ENCODE results near the gene OTOS. TPM values are rescaled to one million over a fixed set of nuclear protein-coding genes. Genes with fewer than 3 reads are reported as not detected.

The OTOS gene
- total and polyA plus RNA-seq, 4 donors = not detected

- Histone ChIP-seq H3K4me1 (ENCODE audit: control insufficient read depth in 5 of 5, insufficient read depth in 5 of 5, low read length in 5 of 5) (peaks cover 0 to 6% (median 0%) of the 10 kb centered on the region in 5 donors), H3K27ac (ENCODE audit: low read depth in 1 of 2, low read length in 1 of 2) (no peak overlapping the region), H3K9ac (ENCODE audit: insufficient read depth in 1 of 2, low read length in 2 of 2) (no peak overlapping the region), H3K9me3 (ENCODE audit: control insufficient read depth in 4 of 4, insufficient read depth in 3 of 4, low read length in 3 of 4) (no peaks in the 10 kb centered on the region), H3K27me3 (ENCODE audit: control insufficient read depth in 3 of 3, insufficient read depth in 3 of 3, low read length in 2 of 3) (no peaks in the 10 kb centered on the region), H3K4me3 (no peak overlapping the region), H3K36me3 (ENCODE audit: control insufficient read depth in 4 of 4, insufficient read depth in 4 of 4, low read length in 4 of 4) (no peaks in the 10 kb centered on the region)
- ATAC-seq (ENCODE audit: insufficient read depth, low FRiP score) (no peak), DNase-seq (no peak)
- TF ChIP-seq CTCF (IDR thresholded peaks at IDR 0.05; ENCODE audit: control extremely low read depth, extremely low read depth) = no peak
- 86 to 87% methylated on average over 16 of the region's 16 CpGs for WGBS, 2 donors
These were observed 1.9 kb upstream of the OTOS start for GRCh38 chr2:240142256-240142775.

- ATAC-seq (ENCODE audit: insufficient read depth, low FRiP score) (no peak), DNase-seq (no peak)
- Histone ChIP-seq H3K36me3 (ENCODE audit: control insufficient read depth in 4 of 4, insufficient read depth in 4 of 4, low read length in 4 of 4) (no peaks in the 10 kb centered on the region), H3K9me3 (ENCODE audit: control insufficient read depth in 4 of 4, insufficient read depth in 3 of 4, low read length in 3 of 4) (no peaks in the 10 kb centered on the region), H3K4me3 (no peak overlapping the region), H3K27me3 (ENCODE audit: control insufficient read depth in 3 of 3, insufficient read depth in 3 of 3, low read length in 2 of 3) (no peaks in the 10 kb centered on the region), H3K27ac (ENCODE audit: low read depth in 1 of 2, low read length in 1 of 2) (no peak overlapping the region), H3K9ac (ENCODE audit: insufficient read depth in 1 of 2, low read length in 2 of 2) (no peak overlapping the region), H3K4me1 (ENCODE audit: control insufficient read depth in 5 of 5, insufficient read depth in 5 of 5, low read length in 5 of 5) (peaks cover 0 to 6% (median 0%) of the 10 kb centered on the region in 5 donors)
- 78 to 87% methylated on average over 14 of the region's 14 CpGs for WGBS, 2 donors
- no peak for TF ChIP-seq CTCF (IDR thresholded peaks at IDR 0.05; ENCODE audit: control extremely low read depth, extremely low read depth)
These were observed 1.3 kb upstream of the OTOS start for GRCh38 chr2:240141736-240142135.

- Histone ChIP-seq H3K4me1 (ENCODE audit: control insufficient read depth in 5 of 5, insufficient read depth in 5 of 5, low read length in 5 of 5) (peaks cover 0 to 4% (median 0%) of the 10 kb centered on the region in 5 donors), H3K9me3 (ENCODE audit: control insufficient read depth in 4 of 4, insufficient read depth in 3 of 4, low read length in 3 of 4) (no peaks in the 10 kb centered on the region), H3K4me3 (no peak overlapping the region), H3K27me3 (ENCODE audit: control insufficient read depth in 3 of 3, insufficient read depth in 3 of 3, low read length in 2 of 3) (no peaks in the 10 kb centered on the region), H3K36me3 (ENCODE audit: control insufficient read depth in 4 of 4, insufficient read depth in 4 of 4, low read length in 4 of 4) (no peaks in the 10 kb centered on the region), H3K27ac (ENCODE audit: low read depth in 1 of 2, low read length in 1 of 2) (no peak overlapping the region), H3K9ac (ENCODE audit: insufficient read depth in 1 of 2, low read length in 2 of 2) (no peak overlapping the region)
- WGBS, 2 donors = 60 to 81% methylated on average over 11 of the region's 11 CpGs
- ATAC-seq (ENCODE audit: insufficient read depth, low FRiP score) (no peak), DNase-seq (no peak)
- no peak for TF ChIP-seq CTCF (IDR thresholded peaks at IDR 0.05; ENCODE audit: control extremely low read depth, extremely low read depth)
These were observed 462 bp upstream of the OTOS start for GRCh38 chr2:240140920-240141319.
